Activated CD8-positive, alpha-beta memory T cell treated with anti-CD3 and anti-CD28 coated beads for 48 hours (primary cell): ENCODE measurements around the gene NGEF.
"Not testable (repeated sequence)": the region's sequence is repeated elsewhere in the genome, so short reads cannot be mapped to it uniquely, and the experiment has no call there.

Experiments
- DNase-seq, 3 experiments: peaks; one replicate each; pipeline ENCODE4 v3.0.0-alpha.2; 2020; ENCODE audit warnings: low read depth in 2 of 3, low spot score in 2 of 3

The NGEF gene

GRCh38 chr2:232929303-232930058 lies 83.6 kb downstream of the NGEF start:
- DNase-seq: no peak

GRCh38 chr2:232928551-232929302 lies 84.3 kb downstream of the NGEF start:
- DNase-seq: no peak

GRCh38 chr2:232927793-232928550 lies 85.1 kb downstream of the NGEF start:
- DNase-seq: no peak

GRCh38 chr2:232927032-232927792 lies 85.8 kb downstream of the NGEF start:
- DNase-seq: no peak

GRCh38 chr2:232926431-232926939 lies 86.6 kb downstream of the NGEF start:
- no peak for DNase-seq

- no peak for DNase-seq
Measured at GRCh38 chr2:232925821-232926156, 87.3 kb downstream of the NGEF start.

- DNase-seq: no peak
Measured at GRCh38 chr2:232925153-232925820, 87.8 kb downstream of the NGEF start.

GRCh38 chr2:232924433-232924832 lies 88.6 kb downstream of the NGEF start:
- no peak for DNase-seq

GRCh38 chr2:232920760-232921159 lies 92.3 kb downstream of the NGEF start:
- no peak for DNase-seq

- DNase-seq: no peak
Measured at GRCh38 chr2:232920055-232920454, 93.0 kb downstream of the NGEF start.

GRCh38 chr2:232919141-232919540 lies 93.9 kb downstream of the NGEF start:
- no peak for DNase-seq

- no peak for DNase-seq
Measured at GRCh38 chr2:232913903-232914302, 99.2 kb downstream of the NGEF start.

- no peak for DNase-seq
Measured at GRCh38 chr2:232911712-232912277, 101.3 kb downstream of the NGEF start.

- DNase-seq: no peak
Measured at GRCh38 chr2:232910376-232910775, 102.7 kb downstream of the NGEF start.

- DNase-seq: no peak
Measured at GRCh38 chr2:232908695-232909094, 104.4 kb downstream of the NGEF start.

GRCh38 chr2:232907718-232908085 lies 105.4 kb downstream of the NGEF start:
- DNase-seq: not testable (repeated sequence)

GRCh38 chr2:232906867-232907717 lies 106.0 kb downstream of the NGEF start:
- not testable (repeated sequence) for DNase-seq

- DNase-seq: no peak
Measured at GRCh38 chr2:232903989-232904388, 109.1 kb downstream of the NGEF start.
